ENCODE data around the gene THSD4.

DNA sequence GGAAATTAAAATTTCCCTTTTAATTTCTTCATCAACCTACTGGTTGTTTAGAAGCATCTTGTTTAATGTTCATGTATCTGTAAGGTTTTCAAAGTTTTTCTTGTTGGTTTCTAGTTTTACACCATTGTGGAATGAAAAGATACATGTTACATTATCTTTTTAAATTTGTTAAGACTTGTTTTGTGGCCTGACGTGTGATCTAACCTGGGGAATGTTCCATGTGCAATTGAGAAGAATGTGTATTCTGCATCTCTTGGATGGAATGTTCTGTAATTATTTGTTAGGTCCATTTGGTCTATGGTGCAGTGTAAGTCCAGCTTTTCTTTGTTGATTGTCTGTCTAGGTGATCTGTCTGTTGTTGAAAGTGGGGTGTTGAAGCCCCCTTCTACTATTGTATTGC, 45.7 kb downstream of the THSD4 start:
- TF ChIP-seq POLR2AphosphoS5 (IDR thresholded peaks at IDR 0.05; ENCODE audit: borderline replicate concordance, low read depth, low read length) (no peak), EZH2 (IDR thresholded peaks at IDR 0.05) (no peak), FOXP2 (optimal IDR thresholded peaks at IDR 0.05; ENCODE audit: control extremely low read depth, extremely low read length, insufficient read depth) (no peak)

Data from SK-N-MC (cell line).